ENCODE measurements around the gene RNF182.

GRCh38 chr6:13883966-13884365 lies 40.8 kb upstream of the RNF182 start:
- no peak for TF ChIP-seq ZNF512 (tag; IDR thresholded peaks at IDR 0.05)
- no peak for TF ChIP-seq ZNF57 (CRISPR knock-in tag; IDR thresholded peaks at IDR 0.05)
- no peak for TF ChIP-seq POLR2A (conservative IDR thresholded peaks at IDR 0.05)
- TF ChIP-seq TAF1 (IDR thresholded peaks at IDR 0.05; ENCODE audit: control insufficient read depth, extremely low read depth, insufficient read depth, low read length, severe bottlenecking): no peak
- TF ChIP-seq ERF (CRISPR knock-in tag; IDR thresholded peaks at IDR 0.05): no peak
- TF ChIP-seq JUNB (CRISPR knock-in tag; conservative IDR thresholded peaks at IDR 0.05): no peak
- TF ChIP-seq EZH2 (IDR thresholded peaks at IDR 0.05; ENCODE audit: borderline replicate concordance, low read depth, low read length): no peak
- TF ChIP-seq, protein P1, sequence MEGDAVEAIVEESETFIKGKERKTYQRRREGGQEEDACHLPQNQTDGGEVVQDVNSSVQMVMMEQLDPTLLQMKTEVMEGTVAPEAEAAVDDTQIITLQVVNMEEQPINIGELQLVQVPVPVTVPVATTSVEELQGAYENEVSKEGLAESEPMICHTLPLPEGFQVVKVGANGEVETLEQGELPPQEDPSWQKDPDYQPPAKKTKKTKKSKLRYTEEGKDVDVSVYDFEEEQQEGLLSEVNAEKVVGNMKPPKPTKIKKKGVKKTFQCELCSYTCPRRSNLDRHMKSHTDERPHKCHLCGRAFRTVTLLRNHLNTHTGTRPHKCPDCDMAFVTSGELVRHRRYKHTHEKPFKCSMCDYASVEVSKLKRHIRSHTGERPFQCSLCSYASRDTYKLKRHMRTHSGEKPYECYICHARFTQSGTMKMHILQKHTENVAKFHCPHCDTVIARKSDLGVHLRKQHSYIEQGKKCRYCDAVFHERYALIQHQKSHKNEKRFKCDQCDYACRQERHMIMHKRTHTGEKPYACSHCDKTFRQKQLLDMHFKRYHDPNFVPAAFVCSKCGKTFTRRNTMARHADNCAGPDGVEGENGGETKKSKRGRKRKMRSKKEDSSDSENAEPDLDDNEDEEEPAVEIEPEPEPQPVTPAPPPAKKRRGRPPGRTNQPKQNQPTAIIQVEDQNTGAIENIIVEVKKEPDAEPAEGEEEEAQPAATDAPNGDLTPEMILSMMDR (IDR thresholded peaks at IDR 0.05 in 2 of 3, conservative IDR thresholded peaks at IDR 0.05 in 1 of 3; ENCODE audit: insufficient read depth in 2 of 3, low read depth in 1 of 3, low read length in 3 of 3): no peak
- TF ChIP-seq SOX6 (IDR thresholded peaks at IDR 0.05): no peak
- no peak for TF ChIP-seq MAFK (IDR thresholded peaks at IDR 0.05; ENCODE audit: low read length)
- no peak for TF ChIP-seq NFE2L1 (tag; IDR thresholded peaks at IDR 0.05; ENCODE audit: borderline replicate concordance, low read depth)
- TF ChIP-seq ESRRA (IDR thresholded peaks at IDR 0.05; ENCODE audit: borderline replicate concordance, low read depth): no peak
- TF ChIP-seq ZNF551 (CRISPR knock-in tag; IDR thresholded peaks at IDR 0.05): no peak
- TF ChIP-seq RCOR1 (IDR thresholded peaks at IDR 0.05; ENCODE audit: borderline replicate concordance in 1 of 2, low read depth in 2 of 2, low read length in 2 of 2): no peak
